Colonic mucosa (tissue), 4 donors: ENCODE results near the gene BRD3. TPM values are rescaled to one million over a fixed set of nuclear protein-coding genes. Genes with fewer than 3 reads are reported as not detected.

ENCODE experiments used
- DNase-seq: peaks from one replicate; pipeline ENCODE4 v3.0.0-alpha.2; 2020
- H3K27ac ChIP-seq: fragments of 200-600 bp; one replicate; pipeline ENCODE4 v1.8.0; 2021
- H3K27me3 ChIP-seq: fragments of 200-600 bp; one replicate; pipeline ENCODE4 v1.8.0; 2021
- H3K36me3 ChIP-seq: fragments of 200-600 bp; one replicate; pipeline ENCODE4 v1.8.0; 2021
- H3K4me1 ChIP-seq: fragments of 200-600 bp; one replicate; pipeline ENCODE4 v1.8.0; 2021; ENCODE audit warnings: mild to moderate bottlenecking
- H3K4me3 ChIP-seq: fragments of 200-600 bp; one replicate; pipeline ENCODE4 v1.8.0; 2021
- H3K9ac ChIP-seq, 2 donors: one replicate each; pipeline ENCODE4 v1.7.0; 2013; ENCODE audit warnings: control low read depth in 2 of 2, low read depth in 2 of 2, low read length in 2 of 2
- H3K9me3 ChIP-seq: fragments of 200-600 bp; one replicate; pipeline ENCODE4 v1.8.0; 2021
- intact Hi-C: fragments of 100-400 bp; cut with DNase I; formaldehyde crosslinking; loops from one replicate; pipeline ENCODE4 v1.14.1; 2022
- total RNA-seq, 2 donors: library from RNA; stranded (reverse); fragmentation: NEBNext Ultra II Directional in 1 of 2; extraction: Animal tissue kit (Norgen Biotek cat#: 25700) in 1 of 2; gene quantifications; one replicate each; pipeline ENCODE4 v1.2.1, GENCODE V29; 2021
- TF ChIP-seq, protein P1 (sequence below): fragments of 200-600 bp; IDR thresholded peaks from one replicate; pipeline ENCODE4 v1.8.0; 2022; ENCODE audit warnings: antibody characterized with exemption, mild to moderate bottlenecking
- donor health status: healthy.
- donor health status: DM: no; HTN: no; CAD: no.
- donor health status: DM: no; HTN: no; CAD: no.

The BRD3 gene
- total RNA-seq, 2 donors from 2014 or later: 26.8 to 50.9 TPM

DNA sequence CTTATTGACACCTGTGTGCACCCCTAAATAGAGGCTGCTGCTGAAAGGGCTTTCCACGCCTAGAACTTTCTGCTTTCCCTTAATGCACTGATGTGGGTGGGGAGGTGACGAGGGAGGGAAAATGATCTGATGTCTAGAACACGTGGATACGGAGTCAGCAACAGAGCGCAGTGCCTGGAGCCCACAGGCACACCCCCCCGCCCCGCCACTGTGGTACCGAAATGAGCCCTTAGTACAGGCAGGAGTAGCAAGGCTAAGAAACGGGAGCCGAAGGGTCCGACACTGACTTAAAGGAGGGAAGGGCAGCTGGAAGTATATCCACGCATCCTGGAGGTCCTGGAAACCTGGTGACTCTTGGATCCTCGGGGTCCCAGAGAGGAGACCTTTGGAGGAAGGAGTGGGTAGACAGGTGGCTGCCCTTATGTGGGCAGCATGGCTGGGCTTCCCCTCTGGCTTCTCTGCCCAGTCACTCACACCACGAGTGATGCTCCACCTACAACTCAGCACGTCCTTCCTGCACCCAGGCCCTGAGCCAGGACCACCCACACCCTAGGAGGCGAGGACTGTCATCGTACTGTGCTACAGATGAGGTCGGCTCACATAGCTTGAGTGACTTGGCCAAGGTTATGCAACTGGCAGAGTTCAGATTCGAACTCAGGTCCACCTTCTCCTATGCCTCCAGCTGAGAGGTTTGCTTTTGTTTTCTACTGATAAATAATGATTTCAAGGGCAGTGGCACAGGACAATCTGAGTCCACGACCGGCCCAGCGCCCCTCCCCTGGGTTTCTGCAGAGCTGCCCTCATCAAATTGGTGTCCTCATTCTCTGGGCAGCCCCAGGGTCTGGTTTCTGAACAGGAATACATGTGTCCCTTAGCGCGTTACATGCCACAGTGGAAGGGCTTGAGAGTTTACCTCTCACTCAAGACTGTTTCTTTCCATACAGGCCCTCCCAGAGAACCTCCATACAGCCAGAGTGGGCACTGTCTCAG, 71.0 kb downstream of the BRD3 start:
- H3K4me1 ChIP-seq: peaks cover 8% of the 10 kb centered on the region
- no peaks in the 10 kb centered on the region for H3K9me3 ChIP-seq
- TF ChIP-seq, protein P1, sequence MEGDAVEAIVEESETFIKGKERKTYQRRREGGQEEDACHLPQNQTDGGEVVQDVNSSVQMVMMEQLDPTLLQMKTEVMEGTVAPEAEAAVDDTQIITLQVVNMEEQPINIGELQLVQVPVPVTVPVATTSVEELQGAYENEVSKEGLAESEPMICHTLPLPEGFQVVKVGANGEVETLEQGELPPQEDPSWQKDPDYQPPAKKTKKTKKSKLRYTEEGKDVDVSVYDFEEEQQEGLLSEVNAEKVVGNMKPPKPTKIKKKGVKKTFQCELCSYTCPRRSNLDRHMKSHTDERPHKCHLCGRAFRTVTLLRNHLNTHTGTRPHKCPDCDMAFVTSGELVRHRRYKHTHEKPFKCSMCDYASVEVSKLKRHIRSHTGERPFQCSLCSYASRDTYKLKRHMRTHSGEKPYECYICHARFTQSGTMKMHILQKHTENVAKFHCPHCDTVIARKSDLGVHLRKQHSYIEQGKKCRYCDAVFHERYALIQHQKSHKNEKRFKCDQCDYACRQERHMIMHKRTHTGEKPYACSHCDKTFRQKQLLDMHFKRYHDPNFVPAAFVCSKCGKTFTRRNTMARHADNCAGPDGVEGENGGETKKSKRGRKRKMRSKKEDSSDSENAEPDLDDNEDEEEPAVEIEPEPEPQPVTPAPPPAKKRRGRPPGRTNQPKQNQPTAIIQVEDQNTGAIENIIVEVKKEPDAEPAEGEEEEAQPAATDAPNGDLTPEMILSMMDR: no peak
- no peak for DNase-seq
- H3K36me3 ChIP-seq: no peaks in the 10 kb centered on the region
- intact Hi-C loops: loop anchor here (5.0 kb wide), 1 partner anchor 215 kb away; no protein-coding TSS in a partner anchor
- no peaks in the 10 kb centered on the region for H3K27me3 ChIP-seq
- no peak overlapping the region for H3K27ac ChIP-seq
- no peak overlapping the region for H3K4me3 ChIP-seq
- H3K9ac ChIP-seq: no peak overlapping the region

DNA sequence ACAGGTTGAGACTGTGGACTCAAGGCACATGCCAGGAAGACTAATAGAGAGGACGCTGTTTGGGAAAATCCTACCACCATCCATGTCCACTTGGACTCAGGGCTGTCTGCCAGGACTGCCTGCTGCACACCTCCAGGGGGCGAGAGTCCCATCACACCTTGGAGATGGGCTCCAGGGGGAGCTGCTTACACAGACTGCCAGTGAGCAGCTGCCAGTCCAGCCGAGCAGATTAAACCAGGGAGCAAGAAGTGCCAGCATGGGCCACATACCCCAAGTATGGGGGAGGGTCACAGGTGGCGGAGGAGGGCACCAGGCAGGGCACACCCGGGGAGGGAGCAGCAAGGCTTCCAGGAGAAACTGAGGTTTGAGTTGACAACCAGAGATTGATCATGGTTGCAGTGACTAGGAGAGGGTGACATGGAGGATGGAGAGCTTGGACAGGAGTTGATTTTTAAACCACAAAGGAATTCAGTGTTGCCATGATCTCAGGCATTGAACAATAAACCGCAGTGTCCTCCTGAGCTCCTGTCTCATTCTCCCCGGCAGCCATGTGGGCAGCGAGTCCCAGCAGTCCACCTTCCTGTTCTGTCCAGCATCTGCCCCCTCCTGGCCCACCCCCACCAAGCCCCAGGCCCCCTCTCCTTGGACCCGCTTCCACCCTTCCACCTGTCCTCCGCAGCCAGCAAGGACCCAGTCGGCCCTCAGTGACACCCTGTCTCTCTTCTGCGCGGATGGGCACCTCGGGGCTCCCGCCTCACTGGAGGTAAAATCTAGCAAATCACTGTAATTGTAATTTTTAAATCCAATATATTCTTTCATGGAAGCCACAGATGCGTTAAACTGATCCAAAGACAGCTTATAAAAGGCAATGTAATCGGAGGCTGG, 72.6 kb downstream of the BRD3 start:
- no peaks in the 10 kb centered on the region for H3K9me3 ChIP-seq
- H3K27ac ChIP-seq: no peak overlapping the region
- DNase-seq: no peak
- H3K4me3 ChIP-seq: no peak overlapping the region
- no peak overlapping the region for H3K9ac ChIP-seq
- H3K27me3 ChIP-seq: no peaks in the 10 kb centered on the region
- TF ChIP-seq, protein P1: no peak
- no peaks in the 10 kb centered on the region for H3K36me3 ChIP-seq
- intact Hi-C loops: loop anchor here (2.0 to 5.0 kb wide), 2 partner anchors 202 to 213 kb away; no protein-coding TSS in a partner anchor
- H3K4me1 ChIP-seq: peaks cover 8% of the 10 kb centered on the region

DNA sequence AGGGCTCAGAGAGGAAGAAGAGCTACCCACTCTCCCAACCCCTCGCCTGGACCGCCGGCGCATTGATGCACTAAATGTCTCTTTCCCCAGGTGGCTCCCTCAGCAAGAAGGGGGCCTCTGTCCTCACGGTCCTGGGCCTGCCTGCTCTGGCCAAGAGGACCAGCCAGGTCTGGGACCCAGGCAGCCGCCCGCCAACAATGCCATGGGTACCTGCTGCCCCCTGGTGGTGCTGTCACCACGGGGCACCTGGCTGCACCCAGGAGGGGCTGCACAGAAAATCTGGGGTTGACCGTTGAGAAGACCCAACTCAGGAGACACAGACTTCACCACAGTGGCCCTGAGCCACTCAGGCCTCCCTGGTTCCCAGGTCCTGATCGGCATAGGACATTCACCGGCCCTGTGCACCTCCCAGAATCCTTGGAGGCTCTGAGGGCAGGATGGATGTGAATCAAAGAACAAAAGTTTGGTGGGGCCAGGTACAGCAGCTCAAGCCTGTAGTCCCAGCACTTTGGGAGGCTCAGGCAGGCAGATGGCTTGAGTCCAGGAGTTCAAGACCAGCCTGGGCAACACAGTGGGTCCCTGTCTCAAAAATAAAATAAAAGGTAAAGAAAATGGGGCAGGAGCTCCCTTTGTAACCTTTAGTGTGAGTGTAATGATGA, 73.3 kb downstream of the BRD3 start:
- H3K9me3 ChIP-seq: no peaks in the 10 kb centered on the region
- H3K4me3 ChIP-seq: no peak overlapping the region
- TF ChIP-seq, protein P1: peak; percentile 97
- peaks cover 8% of the 10 kb centered on the region for H3K4me1 ChIP-seq
- H3K27ac ChIP-seq: no peak overlapping the region
- DNase-seq: peak; percentile 87
- no peak overlapping the region for H3K9ac ChIP-seq
- H3K36me3 ChIP-seq: no peaks in the 10 kb centered on the region
- no peaks in the 10 kb centered on the region for H3K27me3 ChIP-seq
- intact Hi-C loops: loop anchor here (2.0 to 5.0 kb wide), 2 partner anchors 202 to 212 kb away; no protein-coding TSS in a partner anchor

DNA sequence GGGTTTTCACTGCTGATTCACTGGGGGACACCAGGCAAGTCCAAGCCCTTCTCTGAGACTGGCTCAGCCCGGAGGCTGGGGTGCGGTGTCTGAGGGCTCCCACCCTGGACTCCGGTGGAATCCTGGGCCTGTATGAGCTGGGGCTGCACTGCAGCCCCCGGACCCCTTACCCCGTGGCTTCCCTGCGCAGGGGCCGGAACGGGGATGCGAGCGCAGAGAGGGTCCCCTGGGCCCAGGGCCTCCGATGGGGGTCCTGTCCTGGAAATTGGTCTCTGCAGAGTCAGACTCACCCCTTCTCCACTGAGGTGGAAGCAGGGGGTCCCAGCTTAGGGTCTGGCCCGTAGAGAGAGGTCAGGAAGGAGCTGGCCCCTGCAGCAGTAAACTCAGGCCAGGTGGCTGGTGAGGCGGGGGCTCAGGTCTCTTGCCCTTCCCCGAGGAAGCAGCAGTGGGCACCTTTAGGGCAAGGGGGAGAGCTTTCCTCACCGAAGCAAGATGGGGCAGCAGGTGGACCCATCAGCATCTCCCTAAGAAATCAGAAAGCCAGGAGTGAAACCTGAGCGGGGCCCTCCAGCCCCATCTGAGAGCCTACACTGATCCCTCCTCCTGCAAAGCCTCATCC, 74.1 kb downstream of the BRD3 start:
- intact Hi-C loops: loop anchor here (2.0 kb wide), 1 partner anchor 201 kb away; no protein-coding TSS in a partner anchor
- no peak overlapping the region for H3K27ac ChIP-seq
- no peak overlapping the region for H3K4me3 ChIP-seq
- H3K36me3 ChIP-seq: no peaks in the 10 kb centered on the region
- TF ChIP-seq, protein P1: no peak
- no peaks in the 10 kb centered on the region for H3K27me3 ChIP-seq
- H3K9ac ChIP-seq: peak overlapping the region in 1 of 2 donors; percentile 93
- DNase-seq: no peak
- H3K9me3 ChIP-seq: no peaks in the 10 kb centered on the region
- peaks cover 8% of the 10 kb centered on the region for H3K4me1 ChIP-seq
